Measurements from ENCODE around the gene CCSAP. TPM values are rescaled to one million over a fixed set of nuclear protein-coding genes. Genes with fewer than 3 reads are reported as not detected.
A peak's percentile ranks its signal among the peaks of the same experiment; 100 is the strongest.

CCSAP gene
- total and polyA plus RNA-seq, 2 of the 4 experiments (the other 2 are of a cell fraction), result 2.3 to 3.8 TPM

DNA sequence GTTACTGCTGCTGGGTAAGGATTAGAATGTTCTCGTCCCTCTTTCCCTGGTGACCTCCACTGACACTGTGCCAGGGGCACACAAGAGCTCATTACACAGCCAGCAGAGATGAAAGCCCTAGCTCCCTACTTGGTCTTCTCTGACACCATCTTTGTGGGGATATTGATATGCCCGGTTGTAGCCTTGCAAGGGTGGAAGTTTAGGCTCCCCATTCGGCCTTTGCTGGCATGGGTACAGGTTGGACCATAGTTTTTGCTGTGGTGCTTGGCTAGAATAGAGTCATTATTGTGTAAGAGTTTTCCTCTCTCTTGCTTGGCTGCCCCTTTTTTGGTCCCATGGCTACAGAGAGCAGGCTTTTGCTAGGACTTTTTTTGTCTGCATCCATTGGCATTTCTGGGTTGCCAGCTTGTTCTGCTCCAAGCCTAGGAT lies 59.6 kb downstream of the CCSAP start:
- no peak overlapping the region for H2AK9ac ChIP-seq (replicated peaks; ENCODE audit: low read depth, low read length, poor library complexity)
- H3K4ac ChIP-seq (ENCODE audit: low read depth, low read length), result no peak overlapping the region
- peaks cover 9% of the 10 kb centered on the region; the same call in 1 of the 2 replicates for H3K9me1 ChIP-seq (ENCODE audit: insufficient read depth, low read length)
- peaks cover 33 to 72% of the 10 kb centered on the region in 2 experiments for H3K79me1 ChIP-seq (ENCODE audit: low read depth in 1 of 2, low read length in 2 of 2)
- H3K27me3 ChIP-seq (ENCODE audit: control insufficient read depth, insufficient read depth, low read length), result no peaks in the 10 kb centered on the region
- H3K4me1 ChIP-seq (ENCODE audit: control insufficient read depth, insufficient read depth, low read length), result peaks cover 13% of the 10 kb centered on the region
- POLR2A ChIA-PET (ENCODE audit: unreplicated experiment), result no interaction called here
- H4K20me1 ChIP-seq (ENCODE audit: insufficient read depth, low read length), result peaks cover 31% of the 10 kb centered on the region; the same call in 1 of the 2 replicates
- no peak overlapping the region for H3K4me3 ChIP-seq (ENCODE audit: insufficient read depth, low read depth, low read length)
- no peak overlapping the region for H2AFZ ChIP-seq (replicated peaks; ENCODE audit: low read length, poor library complexity)
- no peak overlapping the region for H2BK5ac ChIP-seq (ENCODE audit: low read depth, low read length, poor library complexity, severe bottlenecking)
- no peak for DNase-seq
- H4K8ac ChIP-seq (ENCODE audit: low read depth in 2 of 2, low read length in 2 of 2), result no peak overlapping the region
- TF ChIP-seq MAZ (IDR thresholded peaks at IDR 0.05; ENCODE audit: borderline replicate concordance, low read depth, low read length) (no peak), MXI1 (IDR thresholded peaks at IDR 0.05; ENCODE audit: borderline replicate concordance, low read depth, low read length) (no peak), RFX5 (IDR thresholded peaks at IDR 0.05; ENCODE audit: low read depth, low read length) (no peak), BHLHE40 (IDR thresholded peaks at IDR 0.05; ENCODE audit: low read depth, low read length) (no peak), FOS (IDR thresholded peaks at IDR 0.05; ENCODE audit: low read depth, low read length) (no peak), CEBPB (IDR thresholded peaks at IDR 0.05; ENCODE audit: low read depth, low read length) (0 out of 2 replicates have a peak, but pooled peaks have one; percentile 13)
- intact Hi-C loops (cut with micrococcal nuclease) (no loop called here), dilution Hi-C loops (cut with HindIII; ENCODE audit: low sequenced_read_pairs, unreplicated experiment) (no loop called here), in situ Hi-C loops (cut with MboI; ENCODE audit: low sequenced_read_pairs) (no loop called here)
- H3K27ac ChIP-seq (ENCODE audit: insufficient read depth, low read length), result no peak overlapping the region
- H3K14ac ChIP-seq (replicated peaks; ENCODE audit: low read depth, low read length), result no peak overlapping the region
- H2BK20ac ChIP-seq (ENCODE audit: low read depth, low read length), result no peak overlapping the region
- no peak overlapping the region for H2BK15ac ChIP-seq (ENCODE audit: low read depth, low read length)
- no TSS peak for BruUV-seq (replicated peaks)
- no peak overlapping the region for H3K4me2 ChIP-seq (ENCODE audit: low read depth, low read length)
- no peak overlapping the region for H2AK5ac ChIP-seq (ENCODE audit: low read depth, low read length)
- peak overlapping the region; percentile 50; the same call in 1 of the 2 replicates for H4K5ac ChIP-seq (ENCODE audit: low read depth, low read length)
- CTCF ChIA-PET, result interaction anchor here (0.6 kb wide), 2 partner anchors 107 to 548 kb away, joined by 3 to 7 read pairs; partner anchors contain the start of gene RHOU
- H3K56ac ChIP-seq (ENCODE audit: extremely low read depth, insufficient read depth, low read length), result no peak overlapping the region
- H3K23ac ChIP-seq (ENCODE audit: low read depth, low read length), result no peak overlapping the region
- H3K9me3 ChIP-seq (ENCODE audit: control insufficient read depth, insufficient read depth, low read length), result no peaks in the 10 kb centered on the region
- peaks cover under 1% of the 10 kb centered on the region for H3K36me3 ChIP-seq (ENCODE audit: control insufficient read depth, insufficient read depth, low read length)
- no peak for ATAC-seq (ENCODE audit: low read depth)
- H4K91ac ChIP-seq (ENCODE audit: insufficient read depth, low read depth, low read length), result no peak overlapping the region
- no CpG with 5 or more reads among the region's 3 CpGs for WGBS, 2 experiments (ENCODE audit: extremely low coverage in 2 of 2, insufficient read length in 1 of 2)
- H3K18ac ChIP-seq (ENCODE audit: low read depth, low read length), result peak overlapping the region; percentile 42; the same call in 1 of the 2 replicates
- H3K9ac ChIP-seq (ENCODE audit: low read depth, low read length), result no peak overlapping the region
- no peak overlapping the region for H2BK120ac ChIP-seq (ENCODE audit: low read depth, low read length)

All from IMR-90 (cell line).